ENCODE data around the gene PJA1. TPM values are rescaled to one million over a fixed set of nuclear protein-coding genes. Genes with fewer than 3 reads are reported as not detected.

The PJA1 gene
- polyA plus RNA-seq, 3 donors, result 2.1 to 11.6 (median 8.8) TPM

GRCh38 chrX:69176053-69176452, 10.8 kb upstream of the PJA1 start:
- Histone ChIP-seq H4K20me1 (ENCODE audit: insufficient read depth, low read length) (no peaks in the 10 kb centered on the region), H3K9me3 (replicated peaks in 1 of 2; ENCODE audit: control insufficient read depth in 1 of 2, insufficient read depth in 1 of 2, low read length in 2 of 2) (no peaks in the 10 kb centered on the region), H3K36me3 (replicated peaks in 1 of 2; ENCODE audit: control insufficient read depth in 1 of 2, insufficient read depth in 2 of 2, low read length in 2 of 2) (no peaks in the 10 kb centered on the region), H3K4me3 (replicated peaks in 1 of 3; ENCODE audit: low read depth in 2 of 3, low read length in 3 of 3) (no peak overlapping the region), H3K27ac (ENCODE audit: low read depth in 1 of 2, low read length in 2 of 2) (no peak overlapping the region), H3K4me1 (ENCODE audit: control insufficient read depth in 1 of 2, insufficient read depth in 2 of 2, low read length in 2 of 2) (no peaks in the 10 kb centered on the region), H3K79me2 (ENCODE audit: insufficient read depth, low read length) (no peaks in the 10 kb centered on the region), H3K27me3 (ENCODE audit: control insufficient read depth in 2 of 2, insufficient read depth in 2 of 2, low read length in 2 of 2) (no peaks in the 10 kb centered on the region), H3K9ac (ENCODE audit: insufficient read depth, low read length, poor library complexity, severe bottlenecking) (no peak overlapping the region), H2AFZ (ENCODE audit: insufficient read depth, low read depth, low read length, poor library complexity, severe bottlenecking) (no peak overlapping the region), H3K4me2 (replicated peaks; ENCODE audit: extremely low read depth, low read length, poor library complexity, severe bottlenecking) (no peak overlapping the region)
- no peak for TF ChIP-seq CTCF (IDR thresholded peaks at IDR 0.05)
- intact Hi-C loops (cut with micrococcal nuclease), result no loop called here
- Mint-ChIP-seq H3K4me1 (no peaks in the 10 kb centered on the region), H3K9me3 (peaks cover 0 to 5% (median 3%) of the 10 kb centered on the region in 7 donors), H3K4me3 (no peak overlapping the region), H3K27ac (no peak overlapping the region), H3K36me3 (no peaks in the 10 kb centered on the region), H3K27me3 (ENCODE audit: low read depth in 3 of 3) (peaks cover 7 to 13% (median 8%) of the 10 kb centered on the region in 3 donors)
- no CpG with 5 or more reads among the region's 3 CpGs for WGBS (ENCODE audit: insufficient coverage)
- no peak for DNase-seq

GRCh38 chrX:69173906-69174305, 8.7 kb upstream of the PJA1 start:
- H3K4me1 Mint-ChIP-seq, result no peaks in the 10 kb centered on the region
- intact Hi-C loops (cut with micrococcal nuclease), result no loop called here

More at GRCh38 chrX:69173906-69174305, 8.7 kb upstream of the PJA1 start:
- no peak overlapping the region for H3K4me2 ChIP-seq (replicated peaks; ENCODE audit: extremely low read depth, low read length, poor library complexity, severe bottlenecking)
- no peaks in the 10 kb centered on the region for H3K79me2 ChIP-seq (ENCODE audit: insufficient read depth, low read length)
- Mint-ChIP-seq H3K9me3 (peaks cover 0 to 8% (median 5%) of the 10 kb centered on the region in 7 donors), H3K27me3 (ENCODE audit: low read depth in 3 of 3) (peaks cover 6 to 12% (median 8%) of the 10 kb centered on the region in 3 donors), H3K36me3 (no peaks in the 10 kb centered on the region), H3K4me3 (no peak overlapping the region), H3K27ac (no peak overlapping the region)
- DNase-seq, result no peak
- H3K27ac ChIP-seq (ENCODE audit: low read depth in 1 of 2, low read length in 2 of 2), result no peak overlapping the region
- H3K9ac ChIP-seq (ENCODE audit: insufficient read depth, low read length, poor library complexity, severe bottlenecking), result no peak overlapping the region
- no peak overlapping the region for H3K4me3 ChIP-seq (replicated peaks in 1 of 3; ENCODE audit: low read depth in 2 of 3, low read length in 3 of 3)
- H3K9me3 ChIP-seq (replicated peaks in 1 of 2; ENCODE audit: control insufficient read depth in 1 of 2, insufficient read depth in 1 of 2, low read length in 2 of 2), result no peaks in the 10 kb centered on the region
- WGBS (ENCODE audit: insufficient coverage), result 81% methylated on average over 11 of the region's 20 CpGs
- no peaks in the 10 kb centered on the region for H3K36me3 ChIP-seq (replicated peaks in 1 of 2; ENCODE audit: control insufficient read depth in 1 of 2, insufficient read depth in 2 of 2, low read length in 2 of 2)
- TF ChIP-seq CTCF (IDR thresholded peaks at IDR 0.05), result no peak
- H3K4me1 ChIP-seq (ENCODE audit: control insufficient read depth in 1 of 2, insufficient read depth in 2 of 2, low read length in 2 of 2), result no peaks in the 10 kb centered on the region
- H3K27me3 ChIP-seq (ENCODE audit: control insufficient read depth in 2 of 2, insufficient read depth in 2 of 2, low read length in 2 of 2), result no peaks in the 10 kb centered on the region
- no peak overlapping the region for H2AFZ ChIP-seq (ENCODE audit: insufficient read depth, low read depth, low read length, poor library complexity, severe bottlenecking)
- no peaks in the 10 kb centered on the region for H4K20me1 ChIP-seq (ENCODE audit: insufficient read depth, low read length)
